Rectal smooth muscle tissue (tissue), 1 donor: Measurements from ENCODE around the gene DCAF7.

Source experiments
- H3K27ac ChIP-seq: one replicate; pipeline ENCODE4 v1.7.0; 2013; ENCODE audit warnings: low read depth, low read length, inconsistent platforms
- H3K27me3 ChIP-seq: one replicate; pipeline ENCODE4 v1.7.0; 2013; ENCODE audit warnings: low read length; ENCODE audit not compliant: control insufficient read depth, insufficient read depth
- H3K36me3 ChIP-seq: one replicate; pipeline ENCODE4 v1.7.0; 2013; ENCODE audit warnings: low read length; ENCODE audit not compliant: control insufficient read depth, insufficient read depth
- H3K4me1 ChIP-seq: one replicate; pipeline ENCODE4 v1.7.0; 2013; ENCODE audit warnings: low read length; ENCODE audit not compliant: control insufficient read depth, insufficient read depth
- H3K4me3 ChIP-seq: one replicate; pipeline ENCODE4 v1.7.0; 2013; ENCODE audit warnings: low read length
- H3K9ac ChIP-seq: one replicate; pipeline ENCODE4 v1.7.0; 2013; ENCODE audit warnings: low read length

DCAF7 gene

DNA sequence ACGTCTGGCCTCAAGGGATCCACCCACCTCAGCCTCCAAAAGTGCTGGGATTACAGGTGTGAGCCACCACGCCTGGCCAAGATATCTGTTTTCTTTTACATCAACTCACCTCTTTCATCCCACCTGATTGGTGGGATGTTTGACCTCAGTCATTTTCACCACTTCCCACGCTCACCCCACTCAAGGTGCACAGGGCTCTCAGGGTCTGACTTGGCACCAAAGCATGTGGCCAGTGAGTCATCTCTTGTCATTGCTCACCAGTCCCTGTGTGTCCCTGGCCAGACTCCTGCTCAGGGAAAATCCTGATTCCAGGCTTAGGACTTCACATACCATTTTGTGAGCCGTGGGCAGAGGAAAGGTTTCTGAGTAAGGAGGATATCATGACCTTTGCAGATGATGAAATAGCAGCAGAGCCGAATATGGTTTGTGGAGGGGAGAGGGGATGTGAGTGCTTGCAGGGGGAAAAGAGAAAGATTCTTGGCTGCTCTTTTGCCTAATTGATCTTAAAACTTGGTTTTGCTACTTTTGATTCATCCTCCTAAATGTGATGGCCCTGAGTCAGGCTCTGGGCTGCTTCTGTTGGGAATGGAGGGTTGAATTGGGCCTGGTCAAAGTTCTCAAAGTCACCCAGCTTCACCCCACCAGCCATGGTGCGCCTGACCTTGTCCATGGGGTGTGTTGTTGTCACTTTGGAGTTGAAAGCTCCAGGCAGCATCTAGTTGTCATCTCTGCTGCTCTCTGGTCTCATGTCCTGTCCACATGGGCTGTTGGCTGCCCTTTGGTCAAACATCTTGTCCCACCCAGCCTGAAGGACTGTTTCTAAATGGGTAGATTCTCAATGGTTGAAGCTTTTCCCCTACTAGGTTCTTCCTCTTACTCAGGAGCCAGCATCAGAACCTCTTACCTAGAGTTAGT is 33.1 kb upstream of the DCAF7 start:
- H3K36me3 ChIP-seq: no peaks in the 10 kb centered on the region
- no peak overlapping the region for H3K4me3 ChIP-seq
- H3K9ac ChIP-seq: no peak overlapping the region
- H3K27me3 ChIP-seq: no peaks in the 10 kb centered on the region
- H3K4me1 ChIP-seq: no peaks in the 10 kb centered on the region
- no peak overlapping the region for H3K27ac ChIP-seq

- no peak overlapping the region for H3K27ac ChIP-seq
- H3K9ac ChIP-seq: no peak overlapping the region
- H3K27me3 ChIP-seq: no peaks in the 10 kb centered on the region
- no peaks in the 10 kb centered on the region for H3K36me3 ChIP-seq
- H3K4me3 ChIP-seq: no peak overlapping the region
- H3K4me1 ChIP-seq: no peaks in the 10 kb centered on the region
Observed at GRCh38 chr17:63517825-63518534, 32.3 kb upstream of the DCAF7 start.

- no peaks in the 10 kb centered on the region for H3K36me3 ChIP-seq
- H3K4me1 ChIP-seq: no peaks in the 10 kb centered on the region
- no peak overlapping the region for H3K4me3 ChIP-seq
- H3K27ac ChIP-seq: no peak overlapping the region
- H3K27me3 ChIP-seq: peaks cover 2% of the 10 kb centered on the region
- no peak overlapping the region for H3K9ac ChIP-seq
Observed at GRCh38 chr17:63519116-63519881, 31.0 kb upstream of the DCAF7 start.

DNA sequence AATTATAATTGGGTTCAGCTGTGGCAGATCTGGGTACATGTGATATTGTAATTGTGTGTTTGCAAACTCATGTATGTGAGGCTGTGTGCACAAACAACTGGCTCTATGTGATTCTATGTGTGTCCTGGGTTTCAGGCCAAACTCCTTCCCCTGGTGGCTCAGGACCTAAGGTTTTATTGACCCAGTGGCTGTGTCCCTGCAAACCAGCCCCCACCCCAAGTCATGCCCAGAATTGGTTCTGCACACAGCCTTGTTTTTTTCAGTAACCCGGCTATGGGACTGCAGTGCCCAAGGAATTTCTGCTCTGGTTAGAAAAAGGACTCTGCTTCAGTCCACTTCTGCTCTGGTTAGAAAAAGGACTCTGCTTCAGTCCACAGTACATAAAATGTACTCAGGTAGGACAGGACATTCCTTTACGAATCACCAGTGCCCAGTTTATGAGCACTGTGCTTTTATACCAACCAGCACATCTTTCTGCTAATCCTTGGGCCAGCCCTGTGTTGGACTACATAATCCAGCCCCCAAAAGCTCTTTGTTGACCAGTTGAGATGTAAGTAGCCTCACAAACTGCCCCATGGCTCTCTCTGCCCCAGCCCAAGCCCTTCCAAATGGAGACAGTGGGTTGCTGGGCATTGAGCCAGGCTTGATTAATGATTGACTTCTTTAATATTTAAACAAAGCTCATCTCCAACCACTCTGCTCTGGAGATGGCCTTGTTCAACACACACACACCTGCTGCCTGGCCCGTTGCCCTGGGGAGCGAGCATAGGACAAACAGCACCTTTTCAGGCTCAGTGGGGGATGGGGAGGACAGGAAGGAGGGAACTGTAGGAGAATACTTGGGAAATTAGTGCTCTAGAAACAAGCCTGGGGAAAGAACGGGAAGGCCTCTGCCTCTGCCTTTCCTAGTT is 30.1 kb upstream of the DCAF7 start:
- Histone ChIP-seq H3K4me3 (no peak overlapping the region), H3K27ac (no peak overlapping the region), H3K36me3 (no peaks in the 10 kb centered on the region), H3K9ac (no peak overlapping the region), H3K27me3 (peaks cover 3% of the 10 kb centered on the region), H3K4me1 (no peaks in the 10 kb centered on the region)

DNA sequence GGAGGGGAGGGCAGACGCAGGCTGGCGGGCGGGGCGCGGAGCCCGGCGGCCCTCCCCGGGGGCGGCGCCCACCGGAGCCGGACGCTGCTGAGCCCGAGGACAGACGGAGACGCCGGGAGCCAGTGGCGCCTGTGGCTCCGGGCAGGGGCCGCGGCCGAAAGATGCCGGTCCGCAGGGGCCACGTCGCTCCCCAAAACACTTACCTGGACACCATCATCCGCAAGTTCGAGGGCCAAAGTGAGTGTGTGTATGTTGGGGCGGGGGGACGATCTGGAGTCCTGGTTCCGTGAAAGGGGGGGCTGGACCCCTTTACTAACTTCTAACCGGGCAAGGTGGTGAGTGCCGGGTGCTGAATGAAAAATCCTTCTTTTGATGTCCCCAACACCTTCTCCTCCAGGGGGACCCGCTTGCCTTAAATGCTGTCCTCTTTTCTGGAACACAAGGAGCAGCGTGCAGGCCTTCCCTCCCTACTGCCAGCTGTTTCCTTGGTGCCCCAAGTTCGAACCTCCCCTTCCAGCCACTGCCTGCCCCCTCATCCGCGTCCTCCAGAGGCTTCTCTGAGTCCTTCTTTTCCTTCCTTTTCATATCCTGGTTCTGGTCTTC is 26.9 kb upstream of the DCAF7 start, which contains the start of gene KCNH6:
TSS of gene KCNH6 (plus strand) at position 106 of the 603 bp plus-strand sequence. CDS start at position 162, 56 bp downstream.
- Histone ChIP-seq H3K4me3 (no peak within 1 kb of the TSS), H3K36me3 (no peaks in the 10 kb centered on the region), H3K27ac (no peak within 1 kb of the TSS), H3K4me1 (no peaks in the 10 kb centered on the region), H3K9ac (no peak within 1 kb of the TSS), H3K27me3 (peaks cover 3% of the 10 kb centered on the region)

GRCh38 chr17:63524051-63524450 is 26.2 kb upstream of the DCAF7 start:
- Histone ChIP-seq H3K4me1 (no peaks in the 10 kb centered on the region), H3K4me3 (no peak overlapping the region), H3K27ac (no peak overlapping the region), H3K36me3 (no peaks in the 10 kb centered on the region), H3K9ac (no peak overlapping the region), H3K27me3 (peaks cover 3% of the 10 kb centered on the region)

GRCh38 chr17:63525190-63525946 is 24.9 kb upstream of the DCAF7 start:
- Histone ChIP-seq H3K4me3 (no peak overlapping the region), H3K4me1 (no peaks in the 10 kb centered on the region), H3K36me3 (no peaks in the 10 kb centered on the region), H3K27ac (no peak overlapping the region), H3K9ac (no peak overlapping the region), H3K27me3 (peaks cover 3% of the 10 kb centered on the region)

DNA sequence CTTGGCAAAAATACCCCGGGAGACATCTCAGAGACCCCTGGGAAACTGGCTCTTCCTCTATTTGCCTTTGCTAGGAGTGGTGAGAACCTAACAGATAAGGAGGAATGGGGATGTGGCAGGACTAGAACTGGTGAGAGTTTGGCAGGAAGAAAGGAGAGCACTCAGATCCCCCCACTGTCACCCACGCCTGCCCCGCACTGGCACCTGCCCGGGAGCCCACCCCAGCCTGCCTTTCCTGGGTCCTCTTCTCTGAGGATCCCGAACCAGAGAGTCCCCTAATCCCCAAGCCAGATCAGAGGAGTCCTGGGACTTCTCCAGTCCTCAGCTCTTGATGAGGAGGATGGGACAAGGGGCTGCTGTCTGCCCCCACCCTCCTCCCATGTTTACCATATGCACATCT is 23.4 kb upstream of the DCAF7 start:
- no peaks in the 10 kb centered on the region for H3K4me1 ChIP-seq
- H3K9ac ChIP-seq: no peak overlapping the region
- H3K4me3 ChIP-seq: no peak overlapping the region
- no peaks in the 10 kb centered on the region for H3K36me3 ChIP-seq
- H3K27me3 ChIP-seq: peaks cover 3% of the 10 kb centered on the region
- no peak overlapping the region for H3K27ac ChIP-seq

GRCh38 chr17:63528183-63528582 is 22.1 kb upstream of the DCAF7 start:
- no peaks in the 10 kb centered on the region for H3K36me3 ChIP-seq
- H3K27ac ChIP-seq: no peak overlapping the region
- peaks cover 3% of the 10 kb centered on the region for H3K27me3 ChIP-seq
- H3K4me3 ChIP-seq: no peak overlapping the region
- H3K9ac ChIP-seq: no peak overlapping the region
- no peaks in the 10 kb centered on the region for H3K4me1 ChIP-seq

GRCh38 chr17:63529711-63530556 is 20.3 kb upstream of the DCAF7 start:
- no peak overlapping the region for H3K9ac ChIP-seq
- H3K36me3 ChIP-seq: no peaks in the 10 kb centered on the region
- no peaks in the 10 kb centered on the region for H3K4me1 ChIP-seq
- H3K4me3 ChIP-seq: no peak overlapping the region
- H3K27ac ChIP-seq: no peak overlapping the region
- H3K27me3 ChIP-seq: no peaks in the 10 kb centered on the region
